Ammon's horn (tissue), 1 donor: Measurements from ENCODE around the gene NAV2.

Experiments
- DNase-seq: peaks from one replicate; pipeline ENCODE4 v3.0.0-alpha.2; 2016; ENCODE audit warnings: low spot score

The NAV2 gene

GRCh38 chr11:19832086-19832750 lies 119.6 kb downstream of the NAV2 start:
- DNase-seq = peak; percentile 71

DNA sequence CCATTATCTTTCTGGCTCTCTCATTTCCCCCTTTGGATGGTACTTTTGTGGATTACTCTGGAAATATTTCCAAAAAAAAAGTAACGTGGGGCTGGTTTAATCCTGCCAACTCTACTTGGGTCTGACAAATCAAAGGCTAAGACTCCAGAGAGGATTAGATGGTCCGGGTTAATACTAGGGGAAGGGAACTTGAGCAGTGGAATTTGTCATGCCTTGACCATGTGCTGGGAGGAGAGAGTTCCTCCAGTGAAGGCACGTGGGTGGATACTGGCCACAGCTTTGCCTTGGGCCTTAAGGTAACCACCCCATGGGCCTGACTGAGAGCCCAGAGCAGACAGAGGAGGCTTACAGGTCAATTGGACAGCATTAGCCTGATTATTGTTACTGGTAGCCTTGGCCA lies 120.3 kb downstream of the NAV2 start:
- no peak for DNase-seq

GRCh38 chr11:19834771-19835170 lies 122.1 kb downstream of the NAV2 start:
- DNase-seq = no peak

DNA sequence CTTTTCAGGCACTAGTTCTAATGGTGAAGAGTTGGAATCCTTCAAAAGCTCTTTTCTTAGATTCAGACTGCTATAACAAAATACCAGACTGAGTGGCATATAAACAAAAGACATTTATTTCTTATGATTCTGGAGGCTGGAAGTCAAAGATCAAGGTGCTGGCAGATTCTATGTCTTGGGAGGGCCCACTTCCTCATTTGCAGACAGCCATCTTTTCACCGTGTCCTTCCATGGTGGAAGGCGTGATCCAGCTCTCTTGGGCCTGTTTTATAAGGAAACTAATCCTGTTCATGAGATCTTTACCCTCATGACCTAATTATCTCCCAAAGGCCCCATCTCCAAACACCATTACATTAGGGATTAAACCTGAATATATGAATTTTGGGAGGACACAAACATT lies 124.0 kb downstream of the NAV2 start:
- no peak for DNase-seq

GRCh38 chr11:19838994-19839768 lies 126.5 kb downstream of the NAV2 start:
- no peak for DNase-seq

DNA sequence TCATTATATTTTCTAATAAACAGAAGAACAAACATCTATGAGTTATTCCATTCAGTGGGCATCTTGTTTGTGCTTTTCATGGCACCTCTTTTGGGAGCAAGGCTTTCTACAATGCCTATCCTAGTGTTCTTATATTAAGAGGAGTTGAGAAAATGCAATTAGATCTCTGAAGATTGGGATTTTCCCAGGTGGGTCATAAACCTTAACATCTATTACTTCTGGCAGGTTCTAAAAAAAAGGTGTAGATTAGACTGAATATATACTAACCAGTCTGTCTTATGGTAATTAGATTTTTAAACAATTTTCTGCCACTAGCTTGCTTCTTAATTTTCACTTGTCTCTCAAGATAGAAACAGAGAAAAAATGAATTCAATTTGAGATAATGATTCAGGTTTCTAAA lies 128.3 kb downstream of the NAV2 start:
- DNase-seq = no peak

GRCh38 chr11:19842505-19842904 lies 129.9 kb downstream of the NAV2 start:
- no peak for DNase-seq

GRCh38 chr11:19843079-19843478 lies 130.4 kb downstream of the NAV2 start:
- DNase-seq = no peak

- no peak for DNase-seq
Observed at GRCh38 chr11:19844012-19844411, 131.4 kb downstream of the NAV2 start.

GRCh38 chr11:19844806-19845205 lies 132.2 kb downstream of the NAV2 start:
- DNase-seq = peak; percentile 84

GRCh38 chr11:19845626-19846025 lies 133.0 kb downstream of the NAV2 start:
- no peak for DNase-seq

DNA sequence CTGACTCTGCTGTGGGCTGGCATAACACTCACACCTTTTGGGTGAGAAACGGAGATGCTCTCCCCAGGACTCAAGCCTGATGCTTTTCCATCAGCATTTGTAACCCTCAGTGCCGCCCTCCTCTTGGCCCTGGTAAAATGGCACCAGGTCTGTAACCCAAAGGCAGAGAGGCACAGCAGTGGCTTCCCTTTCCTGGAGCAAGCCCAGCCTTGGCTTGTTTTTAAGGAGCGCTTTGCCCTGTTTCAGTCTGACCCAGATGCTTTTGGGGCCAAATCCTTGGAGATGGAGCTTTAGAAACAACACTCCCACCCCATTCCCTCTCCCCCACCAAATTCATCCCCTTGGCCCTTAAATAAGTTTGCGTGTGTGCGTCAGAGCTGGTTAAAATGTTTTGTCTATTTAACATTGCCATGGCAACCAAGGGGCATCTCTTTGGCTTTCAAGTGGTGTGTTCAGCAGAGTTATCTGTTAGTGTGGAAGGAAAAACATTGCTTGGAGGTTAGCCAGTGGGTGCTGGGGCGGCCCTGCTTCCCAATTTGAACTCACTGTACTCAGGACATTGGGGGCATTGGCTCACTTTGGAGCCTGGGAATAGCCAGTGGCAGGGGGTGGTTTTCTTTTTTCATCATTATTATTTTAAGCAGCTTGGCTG lies 134.1 kb downstream of the NAV2 start:
- peak; percentile 41 for DNase-seq

- no peak for DNase-seq
Observed at GRCh38 chr11:19848219-19848618, 135.6 kb downstream of the NAV2 start.

- no peak for DNase-seq
Observed at GRCh38 chr11:19849107-19849789, 136.6 kb downstream of the NAV2 start.

- DNase-seq = no peak
Observed at GRCh38 chr11:19849947-19850593, 137.4 kb downstream of the NAV2 start.

DNA sequence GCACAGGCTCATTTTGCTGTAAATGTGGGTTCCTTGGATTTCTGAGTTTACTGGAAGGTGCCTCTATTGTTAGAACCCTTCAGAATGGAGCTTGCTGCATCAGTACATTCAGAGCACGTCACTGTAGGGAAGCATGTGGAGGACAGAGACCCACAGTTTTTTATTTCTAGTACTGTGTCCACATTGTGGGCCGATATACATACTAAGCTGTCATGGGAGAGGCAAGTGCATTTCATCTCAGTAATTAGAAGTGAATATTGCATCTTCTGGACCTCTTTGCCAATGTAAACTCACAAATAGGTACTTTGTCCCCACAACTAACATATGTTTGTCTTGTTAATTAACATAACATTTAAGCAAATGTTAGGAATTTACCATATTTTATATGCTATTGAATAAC lies 139.7 kb downstream of the NAV2 start:
- no peak for DNase-seq

- DNase-seq = no peak
Observed at GRCh38 chr11:19853016-19853415, 140.4 kb downstream of the NAV2 start.

DNA sequence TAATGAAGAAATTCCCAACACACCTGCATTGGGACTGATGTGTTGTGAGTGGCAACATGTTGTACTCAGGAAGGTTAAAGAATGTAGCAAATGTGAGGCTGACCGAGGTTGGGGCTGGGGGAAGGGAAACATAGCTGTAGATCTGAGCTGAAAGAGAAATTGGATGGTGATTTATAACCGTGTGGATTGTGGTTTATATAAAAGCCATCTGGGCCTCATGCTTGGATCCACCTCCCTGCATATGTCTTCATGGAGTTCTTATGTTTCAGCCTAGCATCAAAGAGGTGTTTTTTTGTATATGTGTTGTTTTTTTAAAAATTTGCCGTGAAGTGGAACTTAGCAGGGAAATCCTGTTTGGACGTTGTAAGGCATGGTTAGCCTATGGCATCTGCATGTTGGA lies 141.3 kb downstream of the NAV2 start:
- DNase-seq = no peak

DNA sequence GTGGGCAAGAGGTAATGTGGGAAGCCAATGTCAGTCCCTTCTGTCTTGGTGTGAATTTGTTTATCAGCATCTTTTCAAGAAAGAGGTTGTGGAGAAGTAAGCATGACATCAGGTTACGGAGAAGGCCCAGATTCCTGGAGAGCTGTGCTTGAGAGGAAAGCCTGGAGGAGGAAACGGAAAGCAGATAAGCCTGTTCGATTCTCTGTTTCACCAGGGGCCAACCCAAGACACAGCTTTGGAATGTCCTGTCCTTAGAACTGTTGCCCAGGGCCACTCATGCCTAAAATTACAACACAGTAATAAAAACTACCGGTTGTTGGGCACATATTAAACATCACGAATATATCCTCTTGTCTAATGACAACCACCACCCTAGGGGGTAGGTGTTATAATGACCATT lies 148.5 kb downstream of the NAV2 start:
- no peak for DNase-seq

DNA sequence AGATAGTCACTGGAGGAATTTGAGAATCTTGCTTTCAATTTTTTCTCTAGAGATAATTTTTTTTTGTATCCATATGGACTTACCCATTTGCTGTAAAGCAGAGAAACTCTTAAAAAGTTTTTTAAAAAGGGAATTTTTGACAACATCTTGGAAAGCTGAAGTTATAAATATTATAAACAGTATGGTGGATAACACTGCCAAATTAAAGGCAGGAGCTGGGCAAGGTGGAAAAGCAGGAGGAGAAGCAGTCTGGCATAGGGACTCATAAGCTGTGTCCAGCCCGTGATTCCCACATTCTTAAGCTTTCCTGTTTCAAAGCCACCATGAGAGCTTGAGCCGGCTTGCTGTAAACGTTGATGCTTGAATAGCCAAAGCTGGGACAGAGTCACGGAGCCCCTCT lies 149.5 kb downstream of the NAV2 start:
- no peak for DNase-seq

GRCh38 chr11:19864141-19865140 lies 151.8 kb downstream of the NAV2 start:
- DNase-seq = peak; percentile 28
